Measurements from ENCODE around the gene LOXL1. TPM values are rescaled to one million over a fixed set of nuclear protein-coding genes. Genes with fewer than 3 reads are reported as not detected.

Gene LOXL1
- polyA plus RNA-seq, 1 donor (not counting 4 experiments of a cell fraction or from before 2014, with no cell fraction given), result 8.8 TPM

GRCh38 chr15:73927003-73927475, 777 bp downstream of the LOXL1 start:
- Histone ChIP-seq H3K27me3 (ENCODE audit: control insufficient read depth, extremely low read depth, insufficient read depth, low read length) (no peaks in the 10 kb centered on the region), H3K9ac (ENCODE audit: control insufficient read depth, extremely low read depth, insufficient read depth, low read length) (peak overlapping the region; percentile 66), H3K4me1 (ENCODE audit: control insufficient read depth, extremely low read depth, insufficient read depth, low read length) (peaks cover 33% of the 10 kb centered on the region), H3K4me2 (ENCODE audit: control insufficient read depth, extremely low read depth, insufficient read depth, low read depth, low read length) (peak overlapping the region; percentile 69), H4K20me1 (ENCODE audit: control insufficient read depth, extremely low read depth, insufficient read depth, low read length) (no peaks in the 10 kb centered on the region), H3K9me3 (ENCODE audit: control insufficient read depth, low read depth, low read length) (no peaks in the 10 kb centered on the region), H3K27ac (ENCODE audit: control insufficient read depth, insufficient read depth, low read length) (no peak overlapping the region), H2AFZ (ENCODE audit: control insufficient read depth, low read length) (peak overlapping the region; percentile 78), H3K36me3 (ENCODE audit: control insufficient read depth in 2 of 2, extremely low read depth in 1 of 2, insufficient read depth in 2 of 2, low read length in 2 of 2) (no peaks in the 10 kb centered on the region), H3K4me3 (ENCODE audit: control insufficient read depth in 2 of 3, extremely low read depth in 1 of 3, insufficient read depth in 2 of 3, low read depth in 1 of 3, low read length in 3 of 3) (peak overlapping the region; percentile 41 to 61 (median 47)), H3K9me1 (ENCODE audit: control insufficient read depth, extremely low read depth, insufficient read depth, low read length) (no peaks in the 10 kb centered on the region), H3K79me2 (ENCODE audit: control insufficient read depth, insufficient read depth, low read length) (no peaks in the 10 kb centered on the region)
- no peak for FAIRE-seq
- DNase-seq (ENCODE audit: low read depth, low spot score), result no peak
- TF ChIP-seq CTCF (optimal IDR thresholded peaks at IDR 0.05 in 1 of 3, IDR thresholded peaks at IDR 0.05 in 1 of 3, conservative IDR thresholded peaks at IDR 0.05 in 1 of 3; ENCODE audit: extremely low read depth in 1 of 3, insufficient read depth in 2 of 3, low read length in 3 of 3) (no peak), EZH2 (IDR thresholded peaks at IDR 0.05; ENCODE audit: low read length) (no peak)
- dilution Hi-C loops (cut with MboI; ENCODE audit: extremely low pct_ligation_motif_present, low sequenced_read_pairs), result no loop called here

GRCh38 chr15:73927476-73928240, 1.4 kb downstream of the LOXL1 start:
- H3K4me1 ChIP-seq (ENCODE audit: control insufficient read depth, extremely low read depth, insufficient read depth, low read length), result peaks cover 33% of the 10 kb centered on the region
- H4K20me1 ChIP-seq (ENCODE audit: control insufficient read depth, extremely low read depth, insufficient read depth, low read length), result no peaks in the 10 kb centered on the region
- FAIRE-seq (no peak), DNase-seq (ENCODE audit: low read depth, low spot score) (no peak)
- no peak overlapping the region for H3K27ac ChIP-seq (ENCODE audit: control insufficient read depth, insufficient read depth, low read length)
- H3K9me1 ChIP-seq (ENCODE audit: control insufficient read depth, extremely low read depth, insufficient read depth, low read length), result no peaks in the 10 kb centered on the region
- TF ChIP-seq EZH2 (IDR thresholded peaks at IDR 0.05; ENCODE audit: low read length) (no peak), CTCF (optimal IDR thresholded peaks at IDR 0.05 in 1 of 3, IDR thresholded peaks at IDR 0.05 in 1 of 3, conservative IDR thresholded peaks at IDR 0.05 in 1 of 3; ENCODE audit: extremely low read depth in 1 of 3, insufficient read depth in 2 of 3, low read length in 3 of 3) (peak in 2 of 3 experiments; percentile 58 to 63)
- H3K4me3 ChIP-seq (ENCODE audit: control insufficient read depth in 2 of 3, extremely low read depth in 1 of 3, insufficient read depth in 2 of 3, low read depth in 1 of 3, low read length in 3 of 3), result peak overlapping the region; percentile 41 to 61 (median 47)
- H3K79me2 ChIP-seq (ENCODE audit: control insufficient read depth, insufficient read depth, low read length), result no peaks in the 10 kb centered on the region
- no peaks in the 10 kb centered on the region for H3K36me3 ChIP-seq (ENCODE audit: control insufficient read depth in 2 of 2, extremely low read depth in 1 of 2, insufficient read depth in 2 of 2, low read length in 2 of 2)
- no peaks in the 10 kb centered on the region for H3K27me3 ChIP-seq (ENCODE audit: control insufficient read depth, extremely low read depth, insufficient read depth, low read length)
- H2AFZ ChIP-seq (ENCODE audit: control insufficient read depth, low read length), result peak overlapping the region; percentile 27
- H3K9me3 ChIP-seq (ENCODE audit: control insufficient read depth, low read depth, low read length), result no peaks in the 10 kb centered on the region
- peak overlapping the region; percentile 69 for H3K4me2 ChIP-seq (ENCODE audit: control insufficient read depth, extremely low read depth, insufficient read depth, low read depth, low read length)
- peak overlapping the region; percentile 66 for H3K9ac ChIP-seq (ENCODE audit: control insufficient read depth, extremely low read depth, insufficient read depth, low read length)
- dilution Hi-C loops (cut with MboI; ENCODE audit: extremely low pct_ligation_motif_present, low sequenced_read_pairs), result no loop called here

Data from keratinocyte (primary cell).